Psoas muscle (tissue), 8 donors: ENCODE results near the gene FAIM2. TPM values are rescaled to one million over a fixed set of nuclear protein-coding genes. Genes with fewer than 3 reads are reported as not detected.

Experiments
- ATAC-seq, 4 donors: fragments of 200-7000 bp; cut with Tn5 transposase; one replicate each; pipeline ENCODE4 v1.9.1; 2020; ENCODE audit warnings: moderate library complexity in 3 of 4, mild to moderate bottlenecking in 2 of 4
- DNase-seq, 2 donors: peaks; one replicate each; pipeline ENCODE4 v3.0.0-alpha.2; 2020
- H3K27ac ChIP-seq: fragments of 200-600 bp; one replicate; pipeline ENCODE4 v1.8.0; 2022
- H3K27me3 ChIP-seq, 3 donors: fragments of 200-600 bp in 1 of 3; one replicate each; pipeline versions ENCODE4 v1.6.1 to v1.8.0; 2013 to 2022; ENCODE audit warnings: low read length in 2 of 3, mild to moderate bottlenecking in 2 of 3, moderate library complexity in 1 of 3; ENCODE audit not compliant: insufficient read depth in 3 of 3
- H3K36me3 ChIP-seq, 2 donors: fragments of 200-600 bp in 1 of 2; one replicate each; pipeline versions ENCODE4 v1.6.1 to v1.8.0; 2013 to 2022; ENCODE audit warnings: low read depth in 1 of 2, mild to moderate bottlenecking in 1 of 2, moderate library complexity in 1 of 2; ENCODE audit not compliant: insufficient read depth in 1 of 2
- H3K4me1 ChIP-seq: fragments of 200-600 bp; one replicate; pipeline ENCODE4 v1.8.0; 2022
- H3K4me3 ChIP-seq: fragments of 200-600 bp; one replicate; pipeline ENCODE4 v1.8.0; 2022; ENCODE audit warnings: mild to moderate bottlenecking
- H3K9me3 ChIP-seq: fragments of 200-600 bp; one replicate; pipeline ENCODE4 v1.8.0; 2022
- WGBS, 3 donors: extraction: QIAGEN DNeasy Blood & Tissue Kit; methylation state at CpG; one replicate each; pipeline versions ENCODE4 v1.1.6 to v1.1.7; 2013; 5-methylcytosine and 5-hydroxymethylcytosine counted together
- intact Hi-C, 2 donors: fragments of 100-400 bp; cut with DNase I; formaldehyde crosslinking; loops; one replicate each; pipeline versions ENCODE4 v1.11.0 to v1.14.2; 2022
- polyA plus RNA-seq, 3 donors: library from polyadenylated mRNA; stranded (reverse); fragments of 200-250 nt; gene quantifications; one replicate each; pipeline ENCODE4 v1.2.3, GENCODE V29; 2013
- total RNA-seq, 4 donors: library from RNA; stranded (reverse); fragmentation: NEBNext Ultra II Directional in 2 of 4; extraction: Animal tissue kit (Norgen Biotek cat#: 25700) in 2 of 4; gene quantifications; one replicate each; pipeline versions ENCODE4 v1.2.1 to v1.2.4, GENCODE V29; 2021 to 2023
- TF ChIP-seq, protein P1 (sequence below): fragments of 200-600 bp; IDR thresholded peaks from one replicate; pipeline ENCODE4 v1.8.0; 2022; ENCODE audit warnings: antibody characterized with exemption
- donor health status: healthy with polysubstance abuse.
- donor health status: DM: no; HTN: no; CAD: no; lungs with moderate emphysema.
- donor health status: Bipolar disorder and iron deficiency.
- donor health status: healthy.
- donor health status: DM: yes; HTN: yes; CAD: no.
- donor health status: DM: no; HTN: no; CAD: no.
- donor health status: DM: no; HTN: no; CAD: no.
- donor health status: DM: yes; HTN: yes; CAD: no.

Gene FAIM2
- total and polyA plus RNA-seq, 7 donors, result 0.22 to 1.1 (median 0.58) TPM; not detected in 2

DNA sequence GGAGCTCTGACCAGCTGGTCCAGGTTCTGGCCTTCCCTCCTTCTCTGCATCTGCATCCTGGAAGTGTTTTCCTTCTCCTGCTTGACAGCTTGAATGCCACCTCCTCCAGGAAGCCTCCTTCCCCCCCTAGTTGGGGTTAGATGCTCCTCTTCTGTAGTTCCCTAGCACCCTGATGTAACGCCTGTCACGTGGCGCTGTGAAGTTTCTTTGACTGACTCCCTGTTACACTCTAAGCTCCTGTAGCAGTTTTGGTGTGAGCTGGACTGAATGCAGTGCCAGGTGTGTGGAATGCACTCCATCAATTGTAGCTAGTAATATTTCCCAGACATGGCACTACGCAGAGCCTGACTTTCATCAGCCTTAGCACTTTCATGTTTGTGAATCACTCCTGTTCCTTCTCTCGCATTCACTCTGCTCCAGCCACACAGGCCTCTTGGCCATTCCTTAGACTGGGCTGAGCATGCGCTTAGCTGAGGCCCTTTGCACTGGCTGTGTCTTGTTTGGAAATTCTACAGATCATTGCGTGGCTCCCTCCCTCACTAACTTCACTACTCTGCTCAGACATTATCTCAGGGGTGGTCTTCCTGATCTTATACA is 2.1 kb upstream of the FAIM2 start:
- H3K9me3 ChIP-seq, result no peaks in the 10 kb centered on the region
- TF ChIP-seq, protein P1, sequence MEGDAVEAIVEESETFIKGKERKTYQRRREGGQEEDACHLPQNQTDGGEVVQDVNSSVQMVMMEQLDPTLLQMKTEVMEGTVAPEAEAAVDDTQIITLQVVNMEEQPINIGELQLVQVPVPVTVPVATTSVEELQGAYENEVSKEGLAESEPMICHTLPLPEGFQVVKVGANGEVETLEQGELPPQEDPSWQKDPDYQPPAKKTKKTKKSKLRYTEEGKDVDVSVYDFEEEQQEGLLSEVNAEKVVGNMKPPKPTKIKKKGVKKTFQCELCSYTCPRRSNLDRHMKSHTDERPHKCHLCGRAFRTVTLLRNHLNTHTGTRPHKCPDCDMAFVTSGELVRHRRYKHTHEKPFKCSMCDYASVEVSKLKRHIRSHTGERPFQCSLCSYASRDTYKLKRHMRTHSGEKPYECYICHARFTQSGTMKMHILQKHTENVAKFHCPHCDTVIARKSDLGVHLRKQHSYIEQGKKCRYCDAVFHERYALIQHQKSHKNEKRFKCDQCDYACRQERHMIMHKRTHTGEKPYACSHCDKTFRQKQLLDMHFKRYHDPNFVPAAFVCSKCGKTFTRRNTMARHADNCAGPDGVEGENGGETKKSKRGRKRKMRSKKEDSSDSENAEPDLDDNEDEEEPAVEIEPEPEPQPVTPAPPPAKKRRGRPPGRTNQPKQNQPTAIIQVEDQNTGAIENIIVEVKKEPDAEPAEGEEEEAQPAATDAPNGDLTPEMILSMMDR, result no peak
- 94 to 98% (median 95%) methylated on average over 7 of the region's 7 CpGs for WGBS, 3 donors
- intact Hi-C loops, result no loop called here
- no peaks in the 10 kb centered on the region for H3K4me1 ChIP-seq
- H3K27me3 ChIP-seq, result peaks cover 0 to 31% (median 8%) of the 10 kb centered on the region in 3 donors
- H3K36me3 ChIP-seq, result no peaks in the 10 kb centered on the region
- no peak overlapping the region for H3K27ac ChIP-seq
- DNase-seq (no peak), ATAC-seq (no peak)
- no peak overlapping the region for H3K4me3 ChIP-seq

DNA sequence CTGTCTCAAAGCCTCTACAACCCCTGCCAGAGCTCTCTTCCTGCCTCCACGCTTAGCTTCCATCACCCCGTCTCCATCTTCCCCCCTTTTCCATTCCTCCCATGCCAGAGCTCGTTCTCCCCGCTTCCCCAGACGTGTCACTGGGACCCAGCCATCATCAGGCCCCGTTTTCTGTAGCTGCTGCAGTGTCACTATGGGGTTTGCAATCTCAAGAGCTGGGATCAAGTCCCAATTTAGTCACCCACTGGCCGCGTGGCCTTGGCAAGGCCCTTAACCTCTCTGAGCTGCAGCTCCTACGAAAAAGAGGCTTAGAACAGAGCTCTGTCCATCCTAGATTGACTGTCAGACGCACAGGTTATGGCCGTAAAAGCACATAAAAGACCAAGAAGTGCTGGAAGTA is 901 bp upstream of the FAIM2 start:
- 80 to 83% (median 82%) methylated on average over 11 of the region's 11 CpGs for WGBS, 3 donors
- ATAC-seq, result no peak
- Histone ChIP-seq H3K27ac (no peak overlapping the region), H3K4me3 (no peak overlapping the region), H3K27me3 (peaks cover 0 to 31% (median 8%) of the 10 kb centered on the region in 3 donors), H3K4me1 (no peaks in the 10 kb centered on the region), H3K9me3 (no peaks in the 10 kb centered on the region), H3K36me3 (no peaks in the 10 kb centered on the region)
- intact Hi-C loops, result no loop called here
- TF ChIP-seq, protein P1, result no peak
- peak in 1 of 2 donors; percentile 15 for DNase-seq

DNA sequence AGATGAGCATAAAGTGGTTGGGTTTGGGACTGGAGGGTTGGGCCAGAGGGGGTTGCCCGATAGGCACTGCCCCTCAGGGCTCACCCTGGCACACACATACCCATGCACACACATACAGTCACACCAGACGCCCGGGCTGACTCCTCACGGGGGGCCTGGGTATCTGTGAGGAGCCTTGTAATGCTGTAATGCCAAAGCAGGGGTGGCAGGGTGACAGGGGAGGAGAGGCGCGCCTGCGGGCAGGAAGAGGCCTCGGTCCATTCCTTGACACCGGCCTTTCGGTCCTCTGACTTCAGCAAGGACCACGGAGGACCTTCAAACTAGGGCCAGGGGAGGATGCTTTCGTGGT is 375 bp downstream of the FAIM2 start:
- intact Hi-C loops, result no loop called here
- no peaks in the 10 kb centered on the region for H3K36me3 ChIP-seq
- no peaks in the 10 kb centered on the region for H3K9me3 ChIP-seq
- no peak overlapping the region for H3K27ac ChIP-seq
- TF ChIP-seq, protein P1, result no peak
- ATAC-seq (peak in 3 of 4 donors; percentile 11 to 13 (median 13)), DNase-seq (peak in 1 of 2 donors; percentile 42)
- 41 to 58% (median 47%) methylated on average over 12 of the region's 12 CpGs for WGBS, 3 donors
- peaks cover 0 to 31% (median 8%) of the 10 kb centered on the region in 3 donors for H3K27me3 ChIP-seq
- no peaks in the 10 kb centered on the region for H3K4me1 ChIP-seq
- H3K4me3 ChIP-seq, result peak overlapping the region; percentile 35

DNA sequence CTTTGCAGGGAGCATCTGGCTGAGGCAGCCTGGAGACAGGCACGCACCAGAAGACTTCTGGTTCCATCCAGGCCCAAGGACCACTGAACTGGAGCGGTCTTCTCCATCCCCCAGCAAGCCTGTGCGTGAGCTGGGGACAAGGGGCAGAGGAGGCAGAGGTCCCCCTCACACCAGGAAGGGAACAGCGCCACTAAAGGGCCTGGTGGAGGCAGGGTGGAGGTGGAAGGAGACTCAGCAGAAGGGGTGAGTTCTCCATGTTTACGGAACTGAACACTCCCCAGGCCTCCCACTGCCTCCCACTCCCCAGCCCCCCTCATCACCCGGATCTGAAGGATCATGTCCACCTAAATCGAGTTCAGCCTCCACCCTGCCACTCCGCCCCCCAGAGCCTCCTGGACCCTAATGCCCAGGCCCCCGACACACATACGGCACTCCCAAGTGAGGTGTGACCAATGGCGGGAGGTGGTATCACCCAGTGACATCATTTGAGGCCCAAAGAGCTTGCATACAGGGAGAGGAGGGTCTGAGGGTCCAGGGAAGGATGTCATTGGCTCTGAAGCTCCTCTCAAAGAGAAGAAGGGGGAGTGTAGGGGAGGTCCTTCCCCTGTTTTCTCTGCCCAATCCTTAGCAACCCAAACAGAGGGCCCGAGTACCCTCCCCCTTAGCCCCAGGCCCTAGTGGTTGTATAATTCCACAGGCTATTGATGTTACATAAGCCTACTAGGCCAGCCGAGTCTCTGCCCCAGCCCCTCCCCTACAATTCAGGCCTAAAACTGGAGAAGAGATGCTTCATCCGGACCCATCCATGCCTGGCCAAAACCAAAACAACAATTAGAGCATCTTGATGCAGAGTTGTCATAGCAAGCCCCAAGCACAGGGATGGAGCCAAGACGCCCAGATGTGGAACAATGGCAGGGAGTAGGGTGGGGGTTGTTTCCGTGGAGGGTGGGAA is 1.0 kb downstream of the FAIM2 start:
- H3K4me1 ChIP-seq, result no peaks in the 10 kb centered on the region
- DNase-seq (peak in 1 of 2 donors; percentile 48), ATAC-seq (no peak)
- H3K27me3 ChIP-seq, result peaks cover 0 to 31% (median 8%) of the 10 kb centered on the region in 3 donors
- TF ChIP-seq, protein P1, result no peak
- 76 to 87% (median 83%) methylated on average over 15 to 16 of the region's 16 CpGs for WGBS, 3 donors
- no peaks in the 10 kb centered on the region for H3K36me3 ChIP-seq
- H3K4me3 ChIP-seq, result no peak overlapping the region
- H3K9me3 ChIP-seq, result no peaks in the 10 kb centered on the region
- H3K27ac ChIP-seq, result no peak overlapping the region
- intact Hi-C loops, result no loop called here
